K562 (cell line): ENCODE data around the gene GPR152. TPM values are rescaled to one million over a fixed set of nuclear protein-coding genes. Genes with fewer than 3 reads are reported as not detected.

Experiments
- ATAC-seq: fragments of 200-7000 bp; cut with Tn5 transposase; 3 replicates; pipeline ENCODE4 v1.9.1; 2020; ENCODE audit warnings: moderate library complexity
- BruUV-seq: library from RNA; stranded (reverse); fragments of 400-500 nt; replicated peaks from 2 replicates; lab custom pipeline; 2021; lab: Mats Ljungman, UMichigan
- CTCF ChIA-PET: fragments of 300-600 bp; formaldehyde crosslinking; extraction: SDS; loops from one replicate; lab custom pipeline; 2021; ENCODE audit warnings: low intra/inter-chr PET ratio; lab: Yijun Ruan, JAX
- POLR2A ChIA-PET: fragments of 300-600, 350-650 bp; sonication (Branson Sonifier 250); formaldehyde crosslinking; extraction: SDS; loops from one replicate; lab custom pipeline; 2021; ENCODE audit warnings: antibody characterized with exemption, inconsistent platforms; lab: Yijun Ruan, JAX
- DNase-seq, 4 experiments: peaks; one replicate each; pipeline versions ENCODE4 v3.0.0 to v3.0.0-alpha.2; 2011 to 2018; ENCODE audit warnings: low spot score in 3 of 4, mixed read lengths in 3 of 4; ENCODE audit errors: extremely low read depth in 1 of 4
- FAIRE-seq: peaks from 2 replicates; lab custom pipeline; 2011; peaks lifted over from hg19 to GRCh38; lab: Jason Lieb, UNC
- H2AFZ ChIP-seq: 2 replicates; pipeline ENCODE4 v1.6.0; 2011; ENCODE audit warnings: low read depth, low read length, control low read depth, inconsistent platforms
- H3K27ac ChIP-seq: fragments of 200-600 bp; 3 replicates; pipeline ENCODE4 v1.8.0; 2011; ENCODE audit warnings: low read depth, mild to moderate bottlenecking, control low read depth, inconsistent platforms, low read length, moderate library complexity, mixed read lengths; ENCODE audit errors: extremely low read depth
- H3K27me3 ChIP-seq, 2 experiments: fragments of 300-600 bp in 1 of 2; 2 replicates in 1 of 2; 3 replicates in 1 of 2; pipeline versions ENCODE4 v1.6.0 to v1.8.0; 2011; ENCODE audit warnings: inconsistent platforms in 2 of 2, low read length in 2 of 2, mild to moderate bottlenecking in 1 of 2, mixed read lengths in 1 of 2, moderate library complexity in 1 of 2; ENCODE audit not compliant: control insufficient read depth in 2 of 2, insufficient read depth in 2 of 2
- H3K36me3 ChIP-seq: fragments of 300-600 bp; 3 replicates; pipeline ENCODE4 v1.8.0; 2011; ENCODE audit warnings: mild to moderate bottlenecking, low read length, inconsistent platforms; ENCODE audit not compliant: control insufficient read depth, insufficient read depth
- H3K4me1 ChIP-seq, 2 experiments: fragments of 200-600 bp in 1 of 2; replicated peaks in 1 of 2; 2 replicates in 1 of 2; 3 replicates in 1 of 2; pipeline versions ENCODE4 v1.5.1 to v1.8.0; 2011; ENCODE audit warnings: inconsistent platforms in 2 of 2, low read length in 2 of 2, mild to moderate bottlenecking in 1 of 2, mixed read lengths in 1 of 2, moderate library complexity in 1 of 2; ENCODE audit not compliant: control insufficient read depth in 2 of 2, insufficient read depth in 2 of 2
- H3K4me2 ChIP-seq: 2 replicates; pipeline ENCODE4 v1.6.1; 2011; ENCODE audit warnings: low read length, control low read depth, inconsistent platforms, mixed read lengths; ENCODE audit not compliant: insufficient read depth
- H3K4me3 ChIP-seq: fragments of 200-600 bp; sonication (generic), shearing (Covaris generic); 2 replicates; pipeline ENCODE4 v1.5.1; 2016; ENCODE audit warnings: control low read depth, inconsistent platforms
- H3K79me2 ChIP-seq: fragments of 200-600 bp; 3 replicates; pipeline ENCODE4 v1.8.0; 2011; ENCODE audit warnings: low read length, inconsistent platforms; ENCODE audit not compliant: control insufficient read depth, insufficient read depth
- H3K9ac ChIP-seq, 2 experiments: 2 replicates each; pipeline versions ENCODE4 v1.6.0 to v1.6.1; 2011; ENCODE audit warnings: low read depth in 2 of 2, low read length in 2 of 2, control low read depth in 1 of 2, inconsistent platforms in 1 of 2, mild to moderate bottlenecking in 1 of 2, mixed read lengths in 1 of 2; ENCODE audit not compliant: insufficient read depth in 1 of 2
- H3K9me1 ChIP-seq: one replicate; pipeline ENCODE4 v1.6.0; 2011; ENCODE audit warnings: inconsistent platforms, mild to moderate bottlenecking, low read length, moderate library complexity; ENCODE audit not compliant: control insufficient read depth, insufficient read depth
- H3K9me3 ChIP-seq: replicated peaks from 2 replicates; pipeline ENCODE4 v1.5.1; 2011; ENCODE audit warnings: low read depth, low read length, inconsistent platforms; ENCODE audit not compliant: control insufficient read depth, insufficient read depth
- H4K20me1 ChIP-seq: replicated peaks from 2 replicates; pipeline ENCODE4 v1.6.1; 2011; ENCODE audit warnings: low read length, inconsistent platforms, mixed read lengths; ENCODE audit not compliant: control insufficient read depth, insufficient read depth
- BCL6 ChIP-seq: fragments of 250-450 bp; sonication (Bioruptor Pico); IDR thresholded peaks from 2 replicates; pipeline ENCODE4 v1.4.0; 2020
- FOXP1 ChIP-seq: sonication (generic); formaldehyde crosslinking; IDR thresholded peaks from 2 replicates; pipeline ENCODE4 v1.8.0; 2022; ENCODE audit warnings: mild to moderate bottlenecking, missing genetic modification reagents
- KLF1 ChIP-seq: fragments of 450-650 bp; IDR thresholded peaks from 2 replicates; pipeline ENCODE4 v1.6.1; 2016; ENCODE audit warnings: missing genetic modification characterization, missing compliant biosample characterization
- NUFIP1 ChIP-seq: fragments of 450-650 bp; IDR thresholded peaks from 2 replicates; pipeline ENCODE4 v1.6.1; 2018; ENCODE audit not compliant: partially characterized antibody
- RUNX1 ChIP-seq: sonication (generic); IDR thresholded peaks from 2 replicates; pipeline ENCODE4 v1.6.1; 2016; ENCODE audit warnings: antibody characterized with exemption, low read depth
- SAFB ChIP-seq: fragments of 200-400 bp; formaldehyde crosslinking; IDR thresholded peaks from 2 replicates; pipeline ENCODE4 v1.6.1; 2017; ENCODE audit warnings: low read depth, low read length, borderline replicate concordance
- TAF1 ChIP-seq: IDR thresholded peaks from 2 replicates; pipeline ENCODE4 v1.6.1; 2011; ENCODE audit warnings: mild to moderate bottlenecking, low read length, moderate library complexity; ENCODE audit not compliant: insufficient read depth, control insufficient read depth, severe bottlenecking; ENCODE audit errors: extremely low read depth
- TEAD2 ChIP-seq: fragments of 450-650 bp; IDR thresholded peaks from 2 replicates; pipeline ENCODE4 v1.6.1; 2016; ENCODE audit warnings: missing genetic modification characterization, control low read depth, missing compliant biosample characterization
- ZNF407 ChIP-seq: fragments of 450-650 bp; IDR thresholded peaks from 2 replicates; pipeline ENCODE4 v1.6.1; 2016; ENCODE audit warnings: low read depth
- ZNF764 ChIP-seq: fragments of 250-450 bp; sonication (Bioruptor Pico); IDR thresholded peaks from 2 replicates; pipeline ENCODE4 v1.4.0; 2020; ENCODE audit warnings: low read depth, mild to moderate bottlenecking, moderate library complexity
- ZNF785 ChIP-seq: fragments of 250-450 bp; sonication (Bioruptor Pico); IDR thresholded peaks from 2 replicates; pipeline ENCODE4 v1.4.0; 2020; ENCODE audit warnings: mild to moderate bottlenecking
- WGBS: fragments of 100-300 bp; shearing (Covaris generic); methylation state at CpG from one replicate; pipeline ENCODE4 v1.1.6; 2016; ENCODE audit warnings: low coverage, mixed read lengths; ENCODE audit not compliant: insufficient coverage; ENCODE audit errors: missing lambda C conversion rate; 5-methylcytosine and 5-hydroxymethylcytosine counted together
- in situ Hi-C: fragments of 300-500 bp; cut with MboI; formaldehyde crosslinking; loops from 4 replicates; pipeline ENCODE4 v1.15.0; 2018; ENCODE audit warnings: inconsistent platforms, mixed read lengths
- intact Hi-C: fragments of 100-400 bp; cut with micrococcal nuclease; formaldehyde crosslinking; loops from 2 replicates; pipeline ENCODE4 v1.14.2; 2022
- polyA plus RNA-seq, 8 experiments: library from polyadenylated mRNA; depleted of rRNA in 4 of 8; stranded (reverse) in 5 of 8; unstranded in 3 of 8; fragments of >200 nt; fragmentation: Nextera tagmentation in 2 of 8; fragmentation: Illumina TruSeq in 1 of 8; extraction: Ambion mirVana in 2 of 8; extraction: Trizol in 1 of 8; gene quantifications; 2 replicates each; pipeline versions ENCODE4 v1.2.1 to v1.2.3, GENCODE V29; 2011 to 2014; ENCODE audit warnings: inconsistent platforms in 1 of 8, missing spikeins in 1 of 8
- total RNA-seq, 7 experiments: library from RNA; depleted of rRNA in 6 of 7; stranded (reverse); fragments of >200 nt in 6 of 7; fragmentation: Illumina TruSeq in 2 of 7; extraction: Trizol in 2 of 7; gene quantifications; 2 replicates each; pipeline versions ENCODE4 v1.2.1 to v1.2.3, GENCODE V29; 2011 to 2021; ENCODE audit warnings: low replicate concordance in 1 of 7
- TF ChIP-seq, protein P1 (sequence below): fragments of 450-650 bp; IDR thresholded peaks from one replicate; pipeline ENCODE4 v1.6.1; 2018; ENCODE audit warnings: mild to moderate bottlenecking, moderate library complexity; ENCODE audit not compliant: partially characterized antibody

Gene GPR152
- total and polyA plus RNA-seq, 9 of the 15 experiments (the other 6 are each of a cell fraction or from before 2014, with no cell fraction given): not detected

DNA sequence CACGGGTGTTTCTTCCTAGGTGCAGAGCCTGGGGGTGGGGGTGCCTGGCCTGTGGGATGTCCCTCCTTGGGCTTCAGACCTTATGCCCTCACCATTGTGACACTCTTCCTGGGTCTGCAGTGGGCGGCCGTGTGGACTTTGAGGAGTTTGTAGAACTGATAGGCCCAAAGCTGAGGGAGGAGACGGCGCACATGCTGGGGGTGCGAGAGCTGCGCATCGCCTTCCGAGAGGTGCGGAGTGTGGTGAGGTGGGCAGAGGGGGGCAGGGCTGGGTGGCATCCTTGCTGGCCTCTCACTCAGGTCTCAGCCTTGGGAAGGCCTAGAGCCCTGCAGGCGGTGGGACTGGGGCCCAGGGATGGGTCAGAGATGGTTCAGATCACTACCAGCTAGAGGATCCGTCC, 4.9 kb upstream of the GPR152 start:
- DNase-seq: no peak
- H2AFZ ChIP-seq: no peak overlapping the region
- BruUV-seq: no TSS peak
- H4K20me1 ChIP-seq: no peaks in the 10 kb centered on the region
- no peaks in the 10 kb centered on the region for H3K36me3 ChIP-seq
- H3K4me2 ChIP-seq: no peak overlapping the region
- H3K79me2 ChIP-seq: no peaks in the 10 kb centered on the region
- CTCF ChIA-PET: no interaction called here
- POLR2A ChIA-PET: interaction anchor here (1.4 kb wide), 1 partner anchor 10 kb away, joined by 7 read pairs; no protein-coding TSS in a partner anchor
- ATAC-seq: no peak
- FAIRE-seq: no peak
- H3K27me3 ChIP-seq: no peaks in the 10 kb centered on the region
- no peaks in the 10 kb centered on the region for H3K9me1 ChIP-seq
- peaks cover 0 to 35% of the 10 kb centered on the region in 2 experiments; a peak in 2 of 5 replicates for H3K4me1 ChIP-seq
- H3K4me3 ChIP-seq: no peak overlapping the region
- intact Hi-C loops (no loop called here), in situ Hi-C loops (no loop called here)
- no peaks in the 10 kb centered on the region for H3K9me3 ChIP-seq
- 0 out of 4 replicates have a peak overlapping the region, but pooled peaks of 1 of the 2 experiments have one; percentile 33 for H3K9ac ChIP-seq
- no peak overlapping the region for H3K27ac ChIP-seq
- WGBS: 52% methylated on average over 9 of the region's 12 CpGs
- TF ChIP-seq ZNF764 (no peak), RUNX1 (no peak), SAFB (no peak), ZNF407 (no peak), TAF1 (no peak), FOXP1 (CRISPR knock-in tag) (no peak), TEAD2 (tag) (no peak), BCL6 (CRISPR knock-in tag) (no peak), ZNF785 (CRISPR knock-in tag) (no peak), KLF1 (tag) (no peak), NUFIP1 (no peak)
- TF ChIP-seq, protein P1, sequence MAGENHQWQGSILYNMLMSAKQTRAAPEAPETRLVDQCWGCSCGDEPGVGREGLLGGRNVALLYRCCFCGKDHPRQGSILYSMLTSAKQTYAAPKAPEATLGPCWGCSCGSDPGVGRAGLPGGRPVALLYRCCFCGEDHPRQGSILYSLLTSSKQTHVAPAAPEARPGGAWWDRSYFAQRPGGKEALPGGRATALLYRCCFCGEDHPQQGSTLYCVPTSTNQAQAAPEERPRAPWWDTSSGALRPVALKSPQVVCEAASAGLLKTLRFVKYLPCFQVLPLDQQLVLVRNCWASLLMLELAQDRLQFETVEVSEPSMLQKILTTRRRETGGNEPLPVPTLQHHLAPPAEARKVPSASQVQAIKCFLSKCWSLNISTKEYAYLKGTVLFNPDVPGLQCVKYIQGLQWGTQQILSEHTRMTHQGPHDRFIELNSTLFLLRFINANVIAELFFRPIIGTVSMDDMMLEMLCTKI: no peak
